ENCODE measurements around the gene SSTR4.

Gene SSTR4

GRCh38 chr20:23046431-23046830, 11.3 kb downstream of the SSTR4 start:
- DNase-seq = no peak

- DNase-seq = no peak
These were observed 12.1 kb downstream of the SSTR4 start for GRCh38 chr20:23047001-23047737.

- no peak for DNase-seq
These were observed 12.7 kb downstream of the SSTR4 start for GRCh38 chr20:23047738-23048214.

- peak; percentile 53 to 74 for DNase-seq
These were observed 13.4 kb downstream of the SSTR4 start for GRCh38 chr20:23048283-23049200.

- DNase-seq = peak; percentile 19 to 34
These were observed 14.3 kb downstream of the SSTR4 start, which contains the start of gene THBD for GRCh38 chr20:23049201-23050075. TSS of gene THBD (minus strand) at chr20:23049672. CDS start at chr20:23049504, 168 bp downstream.

GRCh38 chr20:23050076-23050838, 15.1 kb downstream of the SSTR4 start:
- no peak for DNase-seq

- peak; percentile 84 to 85 for DNase-seq
These were observed 15.9 kb downstream of the SSTR4 start for GRCh38 chr20:23050847-23051627.

- no peak for DNase-seq
These were observed 17.8 kb downstream of the SSTR4 start for GRCh38 chr20:23052904-23053303.

- DNase-seq = no peak
These were observed 23.1 kb downstream of the SSTR4 start for GRCh38 chr20:23058240-23058639.

- no peak for DNase-seq
These were observed 23.9 kb downstream of the SSTR4 start for GRCh38 chr20:23059001-23059400.

- DNase-seq = peak; percentile 10 to 24
These were observed 24.7 kb downstream of the SSTR4 start for GRCh38 chr20:23059846-23060245.

- DNase-seq = no peak
These were observed 25.5 kb downstream of the SSTR4 start for GRCh38 chr20:23060629-23061028.

- DNase-seq = no peak
These were observed 26.1 kb downstream of the SSTR4 start for GRCh38 chr20:23061262-23061661.

- DNase-seq = peak; percentile 38 to 61
These were observed 26.8 kb downstream of the SSTR4 start for GRCh38 chr20:23061734-23062561.

GRCh38 chr20:23062632-23063031, 27.5 kb downstream of the SSTR4 start:
- no peak for DNase-seq

GRCh38 chr20:23063168-23063567, 28.1 kb downstream of the SSTR4 start:
- no peak for DNase-seq

- DNase-seq = peak; percentile 55 to 60
These were observed 28.5 kb downstream of the SSTR4 start for GRCh38 chr20:23063581-23063980.

GRCh38 chr20:23065266-23066201, 30.4 kb downstream of the SSTR4 start:
- DNase-seq = no peak

GRCh38 chr20:23066772-23067171, 31.7 kb downstream of the SSTR4 start:
- no peak for DNase-seq

Data from Kasumi-1 (cell line).